ENCODE measurements around the gene FAM200A.
"Not testable (repeated sequence)": the region's sequence is repeated elsewhere in the genome, so short reads cannot be mapped to it uniquely, and the experiment has no call there.

FAM200A gene

DNA sequence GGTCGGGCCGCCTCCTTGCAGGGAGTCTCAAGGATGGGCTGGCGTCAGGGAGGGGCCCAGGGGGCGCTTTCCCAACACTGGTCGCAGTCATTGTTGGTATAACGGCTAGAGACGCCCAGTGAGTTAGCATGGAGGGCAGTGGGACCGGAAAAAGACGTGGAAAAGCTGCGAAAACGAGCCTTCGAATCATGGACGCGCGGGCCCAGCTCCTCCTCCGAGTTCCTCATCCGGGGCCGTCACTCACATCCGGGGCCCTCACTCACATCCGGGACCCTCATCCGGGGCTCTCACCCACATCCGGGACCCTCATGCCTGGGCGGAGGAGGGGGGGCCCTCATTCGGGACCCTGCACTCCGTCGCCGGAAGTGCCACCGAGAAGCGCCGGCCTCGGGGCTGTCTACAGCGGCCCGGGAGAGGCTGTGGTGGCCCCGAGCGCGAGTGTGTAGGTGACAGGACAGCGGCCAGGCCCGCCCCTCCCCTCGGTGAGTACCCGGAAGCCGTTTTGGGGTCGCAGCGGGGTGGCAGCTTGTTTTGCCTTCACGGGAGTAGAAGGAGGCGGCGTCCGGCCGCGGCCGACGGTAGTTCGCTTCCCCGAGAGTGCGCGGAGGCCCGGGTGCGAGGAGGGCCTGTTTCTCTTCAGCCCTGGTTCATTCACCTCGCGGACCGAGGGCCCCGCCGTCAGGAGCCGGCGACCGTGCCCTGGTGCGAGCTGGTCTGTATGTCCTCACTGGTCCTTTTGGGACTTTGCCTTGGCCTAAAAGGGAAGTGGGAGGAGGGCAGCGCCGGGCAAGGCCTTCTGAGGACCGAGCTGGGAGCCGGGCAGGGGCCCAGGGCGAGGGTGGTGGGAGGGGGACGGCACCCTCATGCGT is 6.6 kb upstream of the FAM200A start, which contains the start of gene ZNF655:
Gene ZNF655 (plus strand): TSS at position 337 of the 869 bp plus-strand sequence. CDS start 1,918 bp downstream, outside the sequence.
- DNase-seq = peak; percentile 88

DNA sequence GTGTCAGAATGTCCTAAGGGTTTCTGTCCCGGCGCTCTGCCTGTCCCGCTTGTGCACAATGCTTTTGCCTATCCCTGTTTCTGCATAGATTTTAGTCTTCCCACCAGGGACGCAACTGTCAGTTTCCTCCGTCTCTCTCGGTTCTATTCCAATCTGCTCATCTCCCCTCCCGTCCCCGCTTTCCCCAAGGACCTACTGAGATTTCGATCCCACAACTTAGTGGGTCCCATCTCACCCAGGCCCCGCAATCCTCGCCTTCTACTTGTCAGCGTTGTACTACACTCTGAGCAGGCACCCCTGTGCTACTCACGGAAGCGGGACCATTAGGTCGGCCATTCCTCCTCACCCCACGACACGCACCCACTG is 6.0 kb upstream of the FAM200A start:
- DNase-seq = no peak

DNA sequence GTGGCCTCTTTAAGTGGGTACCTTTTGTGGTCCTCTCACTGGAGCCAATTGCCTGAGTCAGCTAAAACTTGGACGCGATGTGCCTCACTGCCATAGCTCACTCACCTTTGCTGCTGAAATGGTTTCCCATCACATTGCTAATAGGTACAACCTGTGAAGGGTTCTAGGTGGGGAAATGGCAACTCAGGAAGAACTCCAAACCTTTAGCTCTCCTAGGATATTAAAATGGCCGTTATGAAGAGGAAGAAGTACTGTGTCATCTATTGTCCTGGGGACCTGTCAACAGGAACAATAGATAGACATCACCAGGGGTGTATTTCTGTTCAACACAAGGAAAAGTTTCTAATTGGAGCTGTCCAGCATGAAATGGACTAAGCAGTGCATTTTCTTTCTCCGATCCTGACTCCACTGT is 5.3 kb upstream of the FAM200A start:
- DNase-seq = no peak

DNA sequence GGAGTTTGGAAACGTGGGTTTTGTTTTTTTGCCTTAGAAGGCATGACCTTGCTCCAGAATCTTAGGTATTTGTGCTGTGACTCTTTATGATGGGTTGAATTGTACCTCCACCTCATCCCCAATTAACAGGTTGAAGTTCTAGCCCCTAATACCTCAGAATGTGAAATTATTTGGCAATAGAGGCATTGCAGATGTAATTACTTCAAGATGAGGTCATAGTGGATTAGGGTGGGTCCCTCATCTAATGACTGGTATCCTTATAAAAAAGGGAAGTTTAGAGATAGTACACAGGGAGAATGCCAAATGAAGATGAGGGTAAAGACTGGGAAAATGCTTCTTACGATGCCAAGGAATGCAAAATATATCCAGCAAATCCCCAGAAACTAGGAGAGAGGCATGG is 3.0 kb upstream of the FAM200A start:
- no peak for DNase-seq

DNA sequence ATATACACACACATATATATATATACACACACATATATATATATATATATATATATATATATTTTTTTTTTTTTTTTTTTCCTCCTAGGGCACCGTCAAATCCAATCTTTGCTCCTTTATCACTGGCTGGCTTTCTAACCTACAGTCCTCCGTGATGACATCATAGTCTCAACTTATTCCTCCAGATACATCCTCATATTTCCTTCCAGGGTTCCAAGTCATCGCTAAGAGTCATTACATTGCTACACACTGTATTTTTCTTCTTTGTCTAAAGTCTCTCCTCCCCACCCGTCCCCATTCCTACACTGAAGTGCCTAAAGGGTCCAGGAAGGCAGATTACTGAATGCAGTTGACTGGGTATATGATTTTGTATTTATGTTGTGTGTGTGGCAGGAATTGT is 1.1 kb upstream of the FAM200A start:
- DNase-seq = no peak

DNA sequence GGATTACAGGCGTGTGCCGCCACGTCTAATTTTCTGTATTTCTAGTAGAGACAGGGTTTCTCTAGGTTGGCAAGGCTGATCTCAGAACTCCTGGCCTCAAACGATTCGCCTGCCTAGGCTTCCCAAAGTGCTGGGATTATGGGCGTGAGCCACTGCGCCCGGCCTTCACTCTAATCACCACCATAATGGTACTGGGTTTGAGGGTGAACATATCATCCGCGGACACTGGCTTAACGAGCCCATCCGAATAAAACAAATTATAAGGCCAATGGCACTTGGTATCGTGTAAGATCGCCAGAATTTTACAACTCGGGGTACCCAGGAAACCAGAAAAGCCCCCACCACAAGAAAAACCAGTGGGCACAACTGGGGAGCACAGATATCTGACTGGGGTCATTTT is 580 bp downstream of the FAM200A start:
- DNase-seq = no peak

DNA sequence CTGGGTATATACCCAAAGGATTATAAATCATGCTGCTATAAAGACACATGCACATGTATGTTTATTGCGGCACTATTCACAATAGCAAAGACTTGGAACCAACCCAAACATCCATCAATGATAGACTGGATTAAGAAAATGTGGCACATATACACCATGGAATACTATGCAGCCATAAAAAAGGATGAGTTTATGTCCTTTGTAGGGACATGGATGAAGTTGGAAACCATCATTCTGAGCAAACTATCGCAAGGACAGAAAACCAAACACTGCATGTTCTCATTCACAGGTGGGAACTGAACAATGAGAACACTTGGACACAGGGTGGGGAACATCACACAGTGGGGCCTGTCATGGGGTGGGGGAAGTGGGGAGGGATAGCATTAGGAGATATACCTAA is 2.4 kb downstream of the FAM200A start:
- not testable (repeated sequence) for DNase-seq

DNA sequence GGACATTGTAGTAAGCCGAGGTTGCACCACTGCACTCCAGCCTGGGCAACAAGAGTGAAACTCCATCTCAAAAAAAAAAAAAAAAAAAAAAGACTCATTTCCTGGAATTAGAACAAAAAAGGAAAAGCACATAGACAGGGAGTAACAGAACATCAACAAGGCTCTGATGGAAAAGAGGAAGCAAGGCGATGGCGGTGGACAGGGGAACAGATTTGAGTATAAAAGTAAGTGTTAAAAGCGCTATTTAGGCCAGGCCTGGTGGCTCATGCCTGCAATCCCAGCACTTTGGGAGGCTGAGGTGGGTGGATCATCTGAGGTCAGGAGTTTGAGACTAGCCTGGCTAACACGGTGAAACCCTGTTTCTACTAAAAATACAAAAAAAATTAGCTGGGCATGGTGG is 6.6 kb downstream of the FAM200A start:
- DNase-seq = not testable (repeated sequence)

DNA sequence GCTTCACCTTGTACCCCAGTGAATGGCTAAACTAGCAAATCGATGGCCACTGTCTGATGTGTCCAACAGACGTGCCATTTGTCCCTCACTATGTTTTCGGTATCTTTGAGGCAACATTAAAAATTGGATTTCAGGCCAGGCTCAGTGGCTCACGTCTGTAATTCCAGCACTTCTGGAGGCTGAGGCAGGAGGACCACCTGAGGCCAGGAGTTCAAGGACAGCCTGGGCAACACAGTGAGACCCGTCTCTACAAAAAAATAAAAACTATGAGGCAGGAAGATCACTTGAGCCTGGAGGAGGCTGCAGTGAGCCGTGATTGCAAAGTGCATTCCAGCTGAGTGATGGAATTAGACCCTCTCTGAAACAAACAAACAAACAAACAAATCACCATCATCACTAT is 8.0 kb downstream of the FAM200A start:
- DNase-seq = no peak

DNA sequence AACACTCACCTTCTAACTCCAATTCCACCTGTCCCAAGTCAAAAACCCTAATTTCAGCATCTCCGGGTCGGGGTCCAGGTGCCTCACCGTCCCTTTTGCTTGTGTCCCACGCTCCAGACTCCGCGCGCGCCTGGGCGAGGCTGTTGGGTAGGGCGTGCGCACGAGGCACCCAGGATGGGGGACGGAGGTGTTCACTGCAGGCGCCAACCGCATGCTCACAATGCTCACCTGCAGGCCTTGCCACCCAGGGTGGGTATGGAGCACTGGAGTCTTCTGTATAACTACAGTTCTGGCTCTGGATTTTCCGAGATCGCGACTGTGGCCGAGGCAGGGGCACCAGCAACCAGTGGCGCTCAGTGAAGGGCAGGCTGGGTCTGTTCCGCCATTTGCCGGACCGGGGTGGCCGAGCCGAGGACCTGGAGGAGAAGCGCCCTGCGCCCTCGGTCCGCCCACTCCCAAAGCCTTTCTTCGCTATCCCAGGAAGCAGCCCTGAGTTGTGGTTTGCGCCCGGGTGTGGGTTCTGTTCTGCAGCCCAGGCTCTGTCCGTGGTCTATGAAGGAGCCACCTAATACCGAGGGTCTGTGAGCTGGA is 8.7 kb downstream of the FAM200A start:
- no peak for DNase-seq

DNA sequence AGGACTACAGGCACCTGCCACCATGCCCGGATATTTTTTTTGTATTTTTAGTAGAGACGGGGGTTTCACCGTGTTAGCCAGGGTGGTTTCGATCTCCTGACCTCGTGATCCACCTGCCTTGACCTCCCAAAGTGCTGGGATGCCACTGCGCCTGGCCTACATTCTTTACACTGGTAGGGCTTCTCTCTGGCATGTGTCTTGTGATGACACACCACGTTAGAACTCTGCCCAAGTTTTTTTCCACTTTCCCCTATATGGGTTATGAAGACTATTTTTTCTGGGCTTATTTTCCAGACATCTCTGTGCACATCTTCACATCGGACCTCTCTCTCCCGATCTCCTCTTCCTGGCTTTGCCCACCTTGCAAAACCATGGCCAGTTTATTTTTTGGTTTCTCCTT is 10.7 kb downstream of the FAM200A start:
- no peak for DNase-seq

DNA sequence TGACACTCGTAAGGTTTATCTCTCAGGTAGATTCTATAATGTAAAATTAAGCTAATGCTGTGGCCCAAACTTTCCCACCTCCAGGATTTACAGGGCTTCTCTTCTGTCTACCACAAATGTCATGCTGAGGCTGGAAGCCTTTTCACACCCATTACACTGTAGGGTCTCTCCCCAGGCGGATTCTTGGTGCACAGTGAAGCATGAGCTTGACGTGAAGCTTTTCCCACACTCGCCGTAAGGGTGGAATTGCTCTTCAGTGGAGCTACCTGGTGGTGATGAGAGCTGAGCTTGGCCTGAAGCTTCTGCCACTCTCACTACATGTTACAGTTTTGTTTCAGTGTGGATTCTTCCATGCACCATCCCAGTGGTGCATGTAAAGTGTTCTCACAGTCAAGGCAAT is 11.4 kb downstream of the FAM200A start:
- no peak for DNase-seq

DNA sequence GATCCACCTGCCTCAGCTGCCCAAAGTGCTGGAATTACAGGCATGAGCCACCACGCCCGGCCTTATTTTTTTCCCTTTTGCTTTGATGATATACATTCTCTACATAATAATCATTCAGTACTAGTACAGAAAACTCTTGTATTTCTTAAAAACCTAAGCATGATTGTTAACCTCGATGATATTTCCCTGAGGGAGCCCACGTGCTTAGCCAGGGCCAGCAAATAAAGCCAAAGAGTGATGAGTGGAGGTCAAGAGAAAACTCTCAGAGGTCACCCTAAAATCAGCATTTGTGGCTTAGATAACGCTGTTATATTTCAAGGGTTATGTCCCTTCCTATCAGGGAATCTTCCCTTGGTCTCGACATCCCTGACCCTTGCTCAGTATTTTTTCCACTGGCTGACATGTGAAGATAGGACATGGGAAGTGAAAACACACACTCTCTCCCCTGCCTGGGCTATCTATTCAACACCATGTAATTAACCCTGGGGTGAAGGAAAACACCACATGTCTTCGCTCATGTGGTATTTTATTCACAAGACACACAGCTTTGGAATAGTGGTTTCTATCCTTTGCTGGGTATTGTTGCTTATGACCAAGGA is 12.6 kb downstream of the FAM200A start:
- no peak for DNase-seq

DNA sequence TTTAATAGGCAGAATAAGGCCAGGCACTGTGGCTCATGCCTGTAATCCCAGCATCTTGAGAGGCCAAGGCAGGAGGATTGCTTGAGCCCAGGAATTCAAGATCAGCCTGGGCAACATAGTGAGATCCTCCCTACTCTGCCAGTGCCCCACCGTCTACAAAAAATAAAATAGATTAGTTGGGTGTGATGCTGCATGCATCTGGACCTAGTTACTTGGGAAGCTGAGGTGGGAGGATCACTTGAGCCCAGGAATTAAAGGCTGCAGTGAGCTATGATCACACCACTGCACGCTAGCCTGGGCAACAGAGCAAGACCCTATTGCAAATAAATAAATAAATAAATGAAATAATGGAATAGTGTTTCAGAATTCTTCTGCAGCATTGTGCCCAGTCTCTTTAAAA is 16.2 kb downstream of the FAM200A start:
- DNase-seq = no peak

DNA sequence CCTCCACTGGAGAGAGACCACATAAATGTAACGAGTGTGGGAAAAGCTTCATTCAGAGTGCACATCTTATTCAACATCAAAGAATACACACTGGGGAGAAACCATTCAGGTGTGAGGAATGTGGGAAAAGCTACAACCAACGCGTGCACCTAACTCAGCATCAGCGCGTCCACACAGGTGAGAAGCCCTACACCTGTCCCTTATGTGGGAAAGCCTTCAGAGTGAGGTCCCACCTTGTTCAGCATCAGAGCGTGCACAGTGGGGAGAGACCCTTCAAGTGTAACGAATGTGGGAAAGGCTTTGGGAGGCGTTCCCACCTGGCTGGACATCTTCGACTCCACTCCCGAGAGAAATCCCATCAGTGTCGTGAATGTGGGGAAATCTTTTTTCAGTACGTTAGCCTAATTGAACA is 20.6 kb downstream of the FAM200A start:
- no peak for DNase-seq

DNA sequence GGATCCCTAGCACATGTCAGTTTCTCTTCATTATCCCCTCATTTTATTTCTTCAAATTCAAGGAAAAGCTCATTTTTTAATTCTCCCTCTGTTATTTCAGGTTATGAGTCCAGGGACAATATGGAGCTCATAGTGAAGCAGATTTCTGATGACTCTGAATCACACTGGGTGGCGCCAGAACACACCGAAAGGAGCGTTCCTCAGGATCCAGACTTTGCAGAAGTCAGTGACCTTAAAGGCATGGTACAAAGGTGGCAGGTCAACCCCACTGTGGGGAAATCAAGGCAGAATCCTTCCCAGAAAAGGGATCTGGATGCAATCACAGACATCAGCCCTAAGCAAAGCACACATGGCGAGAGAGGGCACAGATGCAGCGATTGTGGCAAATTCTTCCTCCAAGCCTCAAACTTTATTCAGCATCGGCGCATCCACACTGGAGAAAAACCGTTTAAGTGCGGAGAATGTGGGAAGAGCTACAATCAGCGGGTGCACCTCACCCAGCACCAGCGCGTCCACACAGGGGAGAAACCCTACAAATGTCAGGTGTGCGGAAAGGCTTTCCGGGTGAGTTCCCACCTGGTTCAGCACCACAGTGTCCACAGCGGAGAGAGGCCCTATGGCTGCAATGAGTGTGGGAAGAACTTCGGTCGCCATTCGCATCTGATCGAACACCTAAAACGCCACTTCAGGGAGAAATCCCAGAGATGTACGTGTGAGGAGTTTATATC is 26.0 kb downstream of the FAM200A start:
- no peak for DNase-seq

DNA sequence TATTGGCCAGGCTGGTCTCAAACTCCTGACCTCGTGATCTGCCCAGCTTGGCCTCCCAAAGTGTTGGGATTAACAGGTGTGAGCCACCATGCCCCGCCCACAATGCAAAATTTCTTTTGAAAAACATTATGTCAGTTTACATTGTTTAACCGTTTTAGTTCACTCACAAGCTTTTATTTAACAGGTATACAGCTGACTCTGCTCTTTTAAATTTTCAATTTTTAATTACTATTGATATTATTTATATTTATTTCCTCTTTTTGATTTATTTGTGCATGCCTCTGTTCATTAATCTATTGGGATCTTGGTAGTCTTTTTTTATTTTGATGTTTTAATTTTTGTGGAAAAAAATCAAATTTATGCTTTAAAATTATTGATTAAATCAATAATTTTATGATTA is 30.5 kb downstream of the FAM200A start:
- no peak for DNase-seq

DNA sequence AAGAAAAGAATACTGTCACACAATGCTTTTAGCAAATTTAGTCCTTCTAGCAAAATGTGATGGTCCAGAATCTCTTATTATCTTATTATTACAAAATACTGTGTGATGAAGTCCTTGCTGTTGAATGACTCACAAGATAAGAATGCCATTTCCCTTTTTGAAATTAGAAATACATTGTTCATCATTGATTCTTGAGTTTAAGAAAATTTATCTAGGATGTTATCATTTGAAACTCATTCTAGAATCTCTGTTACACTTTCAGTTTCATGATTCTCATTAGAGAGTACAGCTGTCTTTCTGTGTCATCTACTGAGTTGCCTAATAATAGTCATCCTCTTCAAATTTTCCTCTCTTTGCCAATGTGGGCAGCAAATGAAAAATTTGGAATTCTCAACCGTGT is 37.9 kb downstream of the FAM200A start:
- no peak for DNase-seq

DNA sequence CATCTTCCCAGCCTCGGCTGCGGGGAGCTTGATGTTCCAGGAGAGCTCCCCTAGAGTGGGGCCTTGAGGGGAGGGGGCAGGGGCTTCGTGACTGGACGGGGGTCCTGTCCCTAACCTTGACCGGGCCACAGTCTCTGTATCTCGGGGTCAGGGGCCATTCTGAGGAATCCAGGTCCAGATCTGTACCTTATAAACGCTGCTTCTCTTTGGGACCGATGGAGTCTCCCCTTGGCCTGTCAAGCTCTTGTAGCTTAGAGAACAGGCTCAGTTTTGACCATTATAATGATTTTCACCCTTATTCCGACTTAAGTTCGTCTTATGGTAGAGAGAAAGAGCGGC is 46.6 kb downstream of the FAM200A start:
- no peak for DNase-seq

DNA sequence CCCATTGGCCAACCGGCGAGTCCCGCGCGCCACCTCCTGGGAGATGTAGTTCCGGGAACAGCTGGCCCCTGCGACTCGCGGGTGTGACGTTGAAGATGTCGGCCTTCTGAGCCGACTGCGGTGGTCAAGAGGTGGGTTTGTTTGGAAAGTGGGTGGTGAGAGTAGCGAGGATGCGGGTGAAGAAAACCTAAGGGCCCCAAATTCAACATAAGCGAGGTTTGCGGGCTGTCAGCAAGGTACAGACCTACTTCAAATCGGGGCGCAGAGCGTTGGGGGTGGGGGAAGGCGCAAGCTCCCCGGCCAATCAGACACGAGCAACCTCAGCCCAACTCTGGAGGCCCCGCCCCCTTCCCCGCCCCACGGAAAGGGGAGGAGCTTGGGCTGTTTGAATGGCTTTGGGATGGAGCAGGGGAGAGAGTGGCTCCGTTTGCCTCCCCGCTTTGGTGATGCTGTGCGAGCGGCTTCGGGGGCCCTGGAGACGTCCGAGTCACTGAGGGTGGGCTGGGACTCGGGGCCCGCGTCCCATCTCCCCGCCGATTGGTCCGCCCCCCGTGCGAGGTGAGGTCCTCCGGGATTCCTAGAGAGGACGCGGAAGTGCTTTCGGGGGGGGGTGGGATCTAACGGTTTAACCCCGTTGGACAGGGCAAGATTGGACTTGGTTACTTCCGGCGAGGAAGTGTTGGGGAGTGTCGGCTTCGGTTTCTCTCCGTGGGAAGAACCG is 47.2 kb downstream of the FAM200A start, which contains the start of gene ZKSCAN5:
Gene ZKSCAN5 (plus strand): TSS at position 60 of the 721 bp plus-strand sequence. CDS start 1,383 bp downstream, outside the sequence.
- peak; percentile 97 for DNase-seq

DNA sequence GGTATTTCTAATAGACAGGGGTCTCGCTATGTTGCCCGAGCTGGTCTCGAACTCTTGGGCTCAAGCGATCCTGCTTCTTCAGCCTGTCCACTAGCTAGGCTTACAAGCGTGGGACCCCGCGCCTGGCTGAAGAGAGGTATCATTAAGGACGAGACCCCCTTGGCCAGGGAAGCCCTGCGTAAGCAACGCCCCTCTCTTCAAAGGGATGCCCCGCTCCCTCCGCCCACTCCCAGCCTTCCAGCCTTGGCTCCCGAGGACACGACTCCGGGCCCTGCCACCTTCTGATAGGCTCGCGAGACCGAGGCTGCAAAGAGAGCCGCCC is 47.7 kb downstream of the FAM200A start:
- no peak for DNase-seq

DNA sequence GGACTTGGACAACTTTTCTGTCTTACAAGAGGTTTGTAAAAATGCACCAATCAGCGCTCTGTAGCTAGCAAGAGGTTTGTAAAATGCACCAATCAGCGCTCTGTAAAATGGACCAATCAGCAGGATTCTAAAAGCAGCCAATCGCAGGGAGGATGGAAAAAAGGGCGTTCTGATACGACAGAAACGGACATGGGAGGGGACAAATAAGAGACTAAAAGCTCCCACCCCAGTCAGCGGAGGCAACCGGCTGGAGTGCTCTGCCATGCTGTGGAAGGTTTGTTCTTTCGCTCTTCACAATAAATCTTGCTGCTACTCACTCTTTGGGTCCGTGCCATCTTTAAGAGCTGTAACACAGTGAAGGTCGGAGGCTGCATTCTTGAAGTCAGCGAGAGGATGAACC is 50.7 kb downstream of the FAM200A start:
- not testable (repeated sequence) for DNase-seq

DNA sequence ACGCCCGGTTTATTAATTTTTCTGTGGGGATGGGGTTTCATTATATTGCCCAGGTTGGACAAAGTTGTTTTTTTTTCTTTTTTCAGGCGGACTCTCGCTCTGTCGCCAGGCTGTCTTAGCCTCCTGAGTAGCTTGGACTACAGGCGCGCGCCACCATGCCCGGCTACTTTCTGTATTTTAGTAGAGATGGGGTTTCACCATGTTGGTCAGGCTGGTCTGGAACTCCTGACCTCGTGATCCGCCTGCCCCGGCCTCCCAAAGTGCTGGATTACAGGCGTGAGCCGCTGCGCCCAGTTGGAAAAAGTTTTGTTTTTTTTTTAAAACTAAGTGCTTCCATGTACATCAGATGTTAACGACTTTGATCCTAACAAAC is 51.3 kb downstream of the FAM200A start:
- no peak for DNase-seq
